OCI-LY3 (cell line): ENCODE data around the gene LHPP.

Experiments used
- H2AFZ ChIP-seq: fragments of 200-600, 300-600 bp; shearing (Covaris generic); 2 replicates; pipeline ENCODE4 v1.6.0; 2014; ENCODE audit warnings: antibody characterized with exemption, low read depth, low read length
- H3K27ac ChIP-seq: fragments of 200-600, 300-600 bp; sonication (generic); 2 replicates; pipeline ENCODE4 v1.5.1; 2014; ENCODE audit warnings: mild to moderate bottlenecking, low read length, moderate library complexity, mixed read lengths
- H3K27me3 ChIP-seq: fragments of 200-600, 300-600 bp; sonication (generic); 2 replicates; pipeline ENCODE4 v1.6.1; 2014; ENCODE audit warnings: low read depth, low read length, mixed read lengths
- H3K36me3 ChIP-seq: fragments of 200-600, 300-600 bp; sonication (generic); replicated peaks from 2 replicates; pipeline ENCODE3; 2014; ENCODE audit warnings: low read depth, low read length, mixed read lengths
- H3K4me1 ChIP-seq: fragments of 300-600, 200-600 bp; sonication (generic); 2 replicates; pipeline ENCODE4 v1.6.1; 2014; ENCODE audit warnings: low read length, mixed read lengths
- H3K4me2 ChIP-seq: fragments of 200-600, 300-600 bp; sonication (generic); 2 replicates; pipeline ENCODE4 v1.6.1; 2014; ENCODE audit warnings: low read length, mixed read lengths
- H3K4me3 ChIP-seq: fragments of 300-600, 200-600 bp; sonication (generic); 2 replicates; pipeline ENCODE4 v1.5.1; 2014; ENCODE audit warnings: antibody characterized with exemption, mild to moderate bottlenecking, low read length, moderate library complexity
- H3K79me2 ChIP-seq: fragments of 300-600, 200-600 bp; shearing (Covaris generic); 2 replicates; pipeline ENCODE4 v1.6.1; 2014; ENCODE audit warnings: mild to moderate bottlenecking, low read length, mixed read lengths
- H3K9ac ChIP-seq: fragments of 300-600, 200-600 bp; shearing (Covaris generic); 2 replicates; pipeline ENCODE4 v1.6.0; 2014; ENCODE audit warnings: mild to moderate bottlenecking, low read length, moderate library complexity
- H3K9me3 ChIP-seq: fragments of 200-600, 300-600 bp; shearing (Covaris generic); 2 replicates; pipeline ENCODE4 v1.6.1; 2014; ENCODE audit warnings: low read length, mixed read lengths; ENCODE audit not compliant: insufficient read depth
- H4K20me1 ChIP-seq: fragments of 200-600, 300-600 bp; sonication (generic); 2 replicates; pipeline ENCODE4 v1.6.1; 2016; ENCODE audit warnings: low read length, mixed read lengths; ENCODE audit not compliant: insufficient read depth
- EZH2phosphoT487 ChIP-seq: fragments of 200-600 bp; shearing (Covaris generic); IDR thresholded peaks from 2 replicates; pipeline ENCODE4 v1.6.1; 2018; ENCODE audit warnings: antibody characterized with exemption, mixed run types, low read depth
- TF ChIP-seq, protein P1 (sequence below): fragments of 200-600, 300-600 bp; sonication (generic); IDR thresholded peaks from 2 replicates; pipeline ENCODE4 v1.5.1; 2014; ENCODE audit warnings: antibody characterized with exemption, low read length, low read depth

The LHPP gene

GRCh38 chr10:124459395-124459794, 2.2 kb upstream of the LHPP start:
- Histone ChIP-seq H3K36me3 (no peaks in the 10 kb centered on the region), H3K9ac (no peak overlapping the region), H2AFZ (no peak overlapping the region), H3K4me1 (no peaks in the 10 kb centered on the region), H3K27me3 (peaks cover 12% of the 10 kb centered on the region), H3K4me3 (no peak overlapping the region), H4K20me1 (no peaks in the 10 kb centered on the region), H3K79me2 (no peaks in the 10 kb centered on the region), H3K27ac (no peak overlapping the region), H3K4me2 (no peak overlapping the region), H3K9me3 (no peaks in the 10 kb centered on the region)
- TF ChIP-seq EZH2phosphoT487, result no peak
- TF ChIP-seq, protein P1, sequence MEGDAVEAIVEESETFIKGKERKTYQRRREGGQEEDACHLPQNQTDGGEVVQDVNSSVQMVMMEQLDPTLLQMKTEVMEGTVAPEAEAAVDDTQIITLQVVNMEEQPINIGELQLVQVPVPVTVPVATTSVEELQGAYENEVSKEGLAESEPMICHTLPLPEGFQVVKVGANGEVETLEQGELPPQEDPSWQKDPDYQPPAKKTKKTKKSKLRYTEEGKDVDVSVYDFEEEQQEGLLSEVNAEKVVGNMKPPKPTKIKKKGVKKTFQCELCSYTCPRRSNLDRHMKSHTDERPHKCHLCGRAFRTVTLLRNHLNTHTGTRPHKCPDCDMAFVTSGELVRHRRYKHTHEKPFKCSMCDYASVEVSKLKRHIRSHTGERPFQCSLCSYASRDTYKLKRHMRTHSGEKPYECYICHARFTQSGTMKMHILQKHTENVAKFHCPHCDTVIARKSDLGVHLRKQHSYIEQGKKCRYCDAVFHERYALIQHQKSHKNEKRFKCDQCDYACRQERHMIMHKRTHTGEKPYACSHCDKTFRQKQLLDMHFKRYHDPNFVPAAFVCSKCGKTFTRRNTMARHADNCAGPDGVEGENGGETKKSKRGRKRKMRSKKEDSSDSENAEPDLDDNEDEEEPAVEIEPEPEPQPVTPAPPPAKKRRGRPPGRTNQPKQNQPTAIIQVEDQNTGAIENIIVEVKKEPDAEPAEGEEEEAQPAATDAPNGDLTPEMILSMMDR, result no peak

GRCh38 chr10:124460144-124460543, 1.5 kb upstream of the LHPP start:
- Histone ChIP-seq H3K27me3 (peaks cover 10% of the 10 kb centered on the region), H2AFZ (no peak overlapping the region), H3K79me2 (no peaks in the 10 kb centered on the region), H4K20me1 (no peaks in the 10 kb centered on the region), H3K27ac (no peak overlapping the region), H3K9me3 (no peaks in the 10 kb centered on the region), H3K9ac (no peak overlapping the region), H3K36me3 (no peaks in the 10 kb centered on the region), H3K4me1 (peaks cover 3% of the 10 kb centered on the region), H3K4me2 (no peak overlapping the region), H3K4me3 (no peak overlapping the region)
- TF ChIP-seq EZH2phosphoT487, result no peak
- TF ChIP-seq, protein P1, result no peak

DNA sequence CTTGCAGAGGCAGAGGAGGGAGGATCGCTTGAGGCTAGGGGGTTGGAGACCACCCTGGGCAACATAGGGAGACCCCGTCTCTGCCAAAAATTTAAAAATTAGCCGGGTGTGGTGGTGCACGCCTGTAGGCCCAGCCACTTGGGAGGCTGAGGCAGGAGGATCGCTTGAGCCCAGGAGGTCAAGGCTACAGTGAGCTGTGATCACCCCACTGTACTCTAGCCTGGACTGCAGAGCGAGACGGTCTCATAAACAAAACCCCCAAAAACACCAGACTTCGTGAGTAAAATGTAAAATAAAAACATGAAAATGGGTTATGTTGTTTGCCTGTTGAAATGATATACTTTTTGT, 699 bp downstream of the LHPP start:
- Histone ChIP-seq H3K4me1 (peaks cover 13% of the 10 kb centered on the region), H3K27ac (no peak overlapping the region), H4K20me1 (no peaks in the 10 kb centered on the region), H3K27me3 (no peaks in the 10 kb centered on the region), H3K4me2 (peak overlapping the region; percentile 84), H3K79me2 (no peaks in the 10 kb centered on the region), H2AFZ (peak overlapping the region; percentile 94; the same call in 1 of the 2 replicates), H3K36me3 (no peaks in the 10 kb centered on the region), H3K9ac (peak overlapping the region; percentile 60; the same call in 1 of the 2 replicates), H3K9me3 (no peaks in the 10 kb centered on the region), H3K4me3 (peak overlapping the region; percentile 94)
- TF ChIP-seq EZH2phosphoT487, result no peak
- TF ChIP-seq, protein P1, result no peak

- no peak overlapping the region for H3K27ac ChIP-seq
- H3K9me3 ChIP-seq, result no peaks in the 10 kb centered on the region
- no peak overlapping the region for H3K9ac ChIP-seq
- no peaks in the 10 kb centered on the region for H3K27me3 ChIP-seq
- H3K36me3 ChIP-seq, result no peaks in the 10 kb centered on the region
- TF ChIP-seq, protein P1, result no peak
- no peak for TF ChIP-seq EZH2phosphoT487
- no peak overlapping the region for H3K4me3 ChIP-seq
- no peaks in the 10 kb centered on the region for H4K20me1 ChIP-seq
- H3K4me1 ChIP-seq, result peaks cover 13% of the 10 kb centered on the region
- H2AFZ ChIP-seq, result no peak overlapping the region
- no peak overlapping the region for H3K4me2 ChIP-seq
- H3K79me2 ChIP-seq, result no peaks in the 10 kb centered on the region
These were observed 2.7 kb downstream of the LHPP start for GRCh38 chr10:124464028-124464965.
